Peyer's patch (tissue), 4 donors: ENCODE measurements around the gene RPL27A.

Source experiments
- POLR2A ChIP-seq, 2 donors: fragments of 450-650 bp; IDR thresholded peaks; one replicate each; pipeline ENCODE4 v1.5.1; 2017; ENCODE audit warnings: antibody characterized with exemption in 2 of 2, mild to moderate bottlenecking in 2 of 2, moderate library complexity in 2 of 2
- TF ChIP-seq, protein P1 (sequence below), 6 experiments: fragments of 450-650 bp in 4 of 6; fragments of 200-600 bp in 2 of 6; sonication (generic) in 1 of 6; IDR thresholded peaks; one replicate each; pipeline ENCODE4 v1.5.1; 2017 to 2019; ENCODE audit warnings: antibody characterized with exemption in 6 of 6, mild to moderate bottlenecking in 3 of 6, moderate library complexity in 1 of 6

DNA sequence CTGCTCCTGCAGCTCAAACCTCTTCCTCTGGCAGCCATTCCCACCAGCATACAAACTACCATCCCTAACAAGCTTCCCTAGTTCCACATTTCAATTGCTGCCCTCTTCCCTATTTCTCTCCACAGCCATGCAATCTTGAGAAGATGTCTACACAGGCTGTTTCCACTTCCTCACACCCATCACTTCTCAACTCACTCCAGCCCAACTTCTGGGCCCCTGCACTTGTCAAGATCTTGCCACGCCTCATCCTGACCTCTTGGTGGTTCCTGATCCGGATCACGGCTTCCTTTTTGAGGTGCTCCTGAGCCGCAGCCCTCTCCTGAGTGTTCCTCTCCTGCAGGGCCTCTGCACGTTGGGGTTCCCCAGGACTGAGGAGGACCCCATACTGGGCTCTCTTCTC, 22.6 kb downstream of the RPL27A start:
- TF ChIP-seq, protein P1, sequence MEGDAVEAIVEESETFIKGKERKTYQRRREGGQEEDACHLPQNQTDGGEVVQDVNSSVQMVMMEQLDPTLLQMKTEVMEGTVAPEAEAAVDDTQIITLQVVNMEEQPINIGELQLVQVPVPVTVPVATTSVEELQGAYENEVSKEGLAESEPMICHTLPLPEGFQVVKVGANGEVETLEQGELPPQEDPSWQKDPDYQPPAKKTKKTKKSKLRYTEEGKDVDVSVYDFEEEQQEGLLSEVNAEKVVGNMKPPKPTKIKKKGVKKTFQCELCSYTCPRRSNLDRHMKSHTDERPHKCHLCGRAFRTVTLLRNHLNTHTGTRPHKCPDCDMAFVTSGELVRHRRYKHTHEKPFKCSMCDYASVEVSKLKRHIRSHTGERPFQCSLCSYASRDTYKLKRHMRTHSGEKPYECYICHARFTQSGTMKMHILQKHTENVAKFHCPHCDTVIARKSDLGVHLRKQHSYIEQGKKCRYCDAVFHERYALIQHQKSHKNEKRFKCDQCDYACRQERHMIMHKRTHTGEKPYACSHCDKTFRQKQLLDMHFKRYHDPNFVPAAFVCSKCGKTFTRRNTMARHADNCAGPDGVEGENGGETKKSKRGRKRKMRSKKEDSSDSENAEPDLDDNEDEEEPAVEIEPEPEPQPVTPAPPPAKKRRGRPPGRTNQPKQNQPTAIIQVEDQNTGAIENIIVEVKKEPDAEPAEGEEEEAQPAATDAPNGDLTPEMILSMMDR (IDR thresholded peaks at IDR 0.05), result no peak
- TF ChIP-seq POLR2A (IDR thresholded peaks at IDR 0.05), result no peak
